IPS-15b (cell line): ENCODE results near the gene ALDH3B1.

Experiments
- H3K27me3 ChIP-seq: one replicate; pipeline ENCODE4 v1.6.1; 2013; ENCODE audit warnings: low read length; ENCODE audit not compliant: control insufficient read depth, insufficient read depth
- H3K36me3 ChIP-seq: one replicate; pipeline ENCODE4 v1.6.1; 2013; ENCODE audit warnings: low read length; ENCODE audit not compliant: control insufficient read depth, insufficient read depth
- H3K4me1 ChIP-seq: one replicate; pipeline ENCODE4 v1.6.1; 2013; ENCODE audit warnings: mild to moderate bottlenecking, low read length; ENCODE audit not compliant: control insufficient read depth, insufficient read depth
- H3K4me3 ChIP-seq: one replicate; pipeline ENCODE4 v1.5.1; 2013; ENCODE audit warnings: low read depth, low read length
- H3K9ac ChIP-seq: one replicate; pipeline ENCODE4 v1.6.1; 2013; ENCODE audit warnings: low read depth, mild to moderate bottlenecking, low read length
- H3K9me3 ChIP-seq: one replicate; pipeline ENCODE4 v1.6.1; 2013; ENCODE audit warnings: mild to moderate bottlenecking, low read length; ENCODE audit not compliant: control insufficient read depth, insufficient read depth

ALDH3B1 gene

DNA sequence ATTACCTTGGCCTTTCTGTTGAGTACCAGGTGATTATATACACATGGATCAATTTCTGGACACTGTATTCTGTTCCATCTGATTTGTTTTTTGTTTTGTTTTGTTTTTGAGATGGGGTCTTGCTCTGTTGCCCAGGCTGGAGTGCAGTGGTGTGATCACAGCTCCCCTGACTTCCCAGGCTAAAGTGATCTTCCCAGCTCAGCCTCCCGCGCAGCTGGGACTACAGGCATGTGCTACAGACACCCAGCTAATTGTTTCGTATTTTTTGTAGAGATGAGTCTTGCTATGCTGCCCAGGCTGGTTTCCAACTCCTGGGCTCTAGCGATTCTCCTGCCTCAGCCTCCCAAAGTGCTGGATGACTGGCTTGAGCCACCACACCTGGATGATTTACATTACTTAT is 47.7 kb downstream of the ALDH3B1 start:
- Histone ChIP-seq H3K36me3 (peaks cover 23% of the 10 kb centered on the region), H3K9ac (no peak overlapping the region), H3K9me3 (no peaks in the 10 kb centered on the region), H3K27me3 (no peaks in the 10 kb centered on the region), H3K4me1 (no peaks in the 10 kb centered on the region), H3K4me3 (no peak overlapping the region)

GRCh38 chr11:68061508-68061907 is 51.4 kb downstream of the ALDH3B1 start:
- H3K9me3 ChIP-seq, result no peaks in the 10 kb centered on the region
- no peaks in the 10 kb centered on the region for H3K4me1 ChIP-seq
- H3K4me3 ChIP-seq, result no peak overlapping the region
- peaks cover 48% of the 10 kb centered on the region for H3K36me3 ChIP-seq
- no peak overlapping the region for H3K9ac ChIP-seq
- H3K27me3 ChIP-seq, result no peaks in the 10 kb centered on the region

DNA sequence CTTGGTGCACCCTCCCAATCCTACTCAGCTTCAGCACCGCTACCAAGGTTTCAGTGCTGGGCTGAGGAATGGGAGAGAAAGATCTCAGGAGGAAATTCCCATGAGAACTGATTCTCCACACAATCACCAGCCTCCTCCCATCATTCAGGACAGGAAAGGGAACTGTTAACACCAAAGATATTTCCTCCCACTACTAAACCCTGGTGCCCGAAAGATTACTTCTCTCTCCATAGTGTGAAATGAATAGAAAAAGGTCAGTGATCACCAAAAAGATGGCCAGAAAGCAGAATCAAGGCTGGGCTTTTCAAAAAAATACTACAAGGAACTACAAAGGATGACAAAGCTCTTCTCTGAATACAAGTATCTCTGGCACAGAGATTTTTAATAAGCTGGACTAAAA is 54.8 kb downstream of the ALDH3B1 start:
- Histone ChIP-seq H3K36me3 (peaks cover 75% of the 10 kb centered on the region), H3K9ac (no peak overlapping the region), H3K4me3 (no peak overlapping the region), H3K9me3 (no peaks in the 10 kb centered on the region), H3K27me3 (no peaks in the 10 kb centered on the region), H3K4me1 (no peaks in the 10 kb centered on the region)

- H3K4me3 ChIP-seq, result no peak overlapping the region
- H3K27me3 ChIP-seq, result no peaks in the 10 kb centered on the region
- H3K4me1 ChIP-seq, result no peaks in the 10 kb centered on the region
- H3K9me3 ChIP-seq, result no peaks in the 10 kb centered on the region
- H3K36me3 ChIP-seq, result peaks cover 82% of the 10 kb centered on the region
- no peak overlapping the region for H3K9ac ChIP-seq
Observed at GRCh38 chr11:68065841-68066240, 55.7 kb downstream of the ALDH3B1 start.

GRCh38 chr11:68066742-68067141 is 56.6 kb downstream of the ALDH3B1 start:
- Histone ChIP-seq H3K36me3 (peaks cover 77% of the 10 kb centered on the region), H3K9me3 (no peaks in the 10 kb centered on the region)

DNA sequence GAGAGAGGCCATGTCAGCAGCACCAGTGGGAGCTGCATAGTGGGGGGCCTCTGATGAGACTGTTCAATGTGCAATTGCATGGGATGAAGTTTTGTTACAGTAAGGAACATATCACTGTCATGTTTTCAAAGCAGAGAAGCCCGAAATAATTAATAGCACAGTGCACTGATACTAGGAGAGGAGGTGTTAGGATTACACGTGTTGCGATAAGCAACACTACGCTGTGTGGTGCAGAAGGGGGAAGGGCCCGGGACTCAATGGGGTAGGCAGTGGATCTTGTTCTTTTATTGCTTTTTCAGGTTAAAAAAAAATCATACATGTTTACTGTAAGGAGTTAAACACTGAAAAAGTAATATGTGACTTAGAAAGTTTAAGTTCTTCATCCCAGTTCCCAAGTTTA is 57.9 kb downstream of the ALDH3B1 start:
- Histone ChIP-seq H3K4me3 (no peak overlapping the region), H3K4me1 (no peaks in the 10 kb centered on the region), H3K36me3 (peaks cover 68% of the 10 kb centered on the region), H3K9me3 (no peaks in the 10 kb centered on the region), H3K9ac (no peak overlapping the region), H3K27me3 (no peaks in the 10 kb centered on the region)

More at GRCh38 chr11:68066742-68067141, 56.6 kb downstream of the ALDH3B1 start:
- Histone ChIP-seq H3K9ac (no peak overlapping the region), H3K4me3 (no peak overlapping the region), H3K27me3 (no peaks in the 10 kb centered on the region), H3K4me1 (no peaks in the 10 kb centered on the region)

DNA sequence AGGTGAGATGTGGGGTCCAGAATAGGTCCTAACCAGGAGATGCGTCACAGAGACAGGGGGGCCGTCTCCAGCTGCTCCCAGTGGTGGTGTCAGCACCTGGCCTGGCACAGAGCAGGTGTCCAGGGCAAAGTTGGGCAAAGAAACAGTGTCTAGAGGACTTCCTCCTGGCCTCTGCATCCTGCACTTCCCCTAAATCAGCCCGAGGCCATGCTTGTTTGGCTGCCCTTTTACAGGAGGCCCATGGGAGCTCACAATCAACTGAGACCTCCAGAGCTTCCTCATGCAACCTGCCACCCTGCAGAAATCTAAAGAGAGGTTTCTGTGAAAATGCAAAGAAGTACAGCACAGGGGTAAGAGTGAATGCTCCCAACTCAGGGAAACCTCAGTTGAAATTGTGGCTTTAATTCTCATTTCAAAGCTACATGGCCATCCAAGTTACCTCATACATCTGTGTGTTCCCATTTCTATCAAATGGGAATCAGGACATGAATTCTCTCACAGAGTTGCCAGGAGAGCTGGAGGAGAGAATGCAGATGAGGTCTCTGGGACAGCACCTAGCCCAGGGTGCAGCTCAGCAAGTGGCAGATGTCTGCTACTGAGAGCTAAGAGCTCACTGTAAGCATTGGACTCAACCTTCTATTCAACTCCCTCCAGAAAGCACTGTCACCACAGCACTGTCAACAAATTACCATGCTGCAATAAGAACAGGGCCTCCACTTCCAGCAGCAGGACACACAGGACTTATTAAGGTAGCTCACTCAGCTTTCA is 61.3 kb downstream of the ALDH3B1 start:
- H3K36me3 ChIP-seq, result peaks cover 51% of the 10 kb centered on the region
- H3K27me3 ChIP-seq, result no peaks in the 10 kb centered on the region
- no peaks in the 10 kb centered on the region for H3K9me3 ChIP-seq
- H3K4me3 ChIP-seq, result no peak overlapping the region
- H3K4me1 ChIP-seq, result no peaks in the 10 kb centered on the region
- no peak overlapping the region for H3K9ac ChIP-seq

DNA sequence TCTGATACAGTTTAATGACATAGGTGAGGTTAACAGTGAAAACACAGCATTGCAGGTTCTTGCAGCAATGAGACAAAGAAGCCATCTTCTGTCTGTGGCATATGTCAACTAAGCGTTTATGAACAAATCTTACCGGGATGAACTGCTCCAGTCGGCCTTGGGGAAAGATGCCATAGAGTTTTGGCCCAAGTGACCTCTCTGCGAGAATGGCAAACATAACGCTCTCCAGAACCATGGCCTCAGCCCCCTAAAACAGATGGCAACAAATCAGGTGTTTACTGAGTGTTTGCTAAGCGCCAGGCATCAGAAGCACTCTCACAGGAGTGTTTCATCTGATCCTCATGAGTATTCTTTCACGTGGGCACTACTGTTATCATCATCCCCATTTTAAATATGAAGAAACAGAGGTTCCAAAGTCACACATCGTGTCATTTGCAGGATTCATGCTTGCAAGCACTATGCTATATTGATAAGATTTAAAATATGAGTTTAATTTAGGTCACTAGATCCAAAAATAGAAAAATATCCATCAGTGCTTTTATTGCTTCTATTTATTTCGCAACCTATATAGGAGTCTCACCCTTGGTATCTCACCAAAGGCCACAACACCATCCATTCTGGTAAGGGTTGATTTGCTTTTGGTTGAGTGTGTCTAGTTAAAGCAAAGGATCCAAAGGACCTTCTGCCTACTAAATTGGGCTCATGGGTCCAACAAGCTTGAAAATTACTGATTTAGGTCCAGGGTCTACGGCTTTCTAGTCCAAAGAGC is 64.6 kb downstream of the ALDH3B1 start:
- peaks cover 27% of the 10 kb centered on the region for H3K36me3 ChIP-seq
- H3K4me1 ChIP-seq, result no peaks in the 10 kb centered on the region
- H3K9ac ChIP-seq, result no peak overlapping the region
- no peaks in the 10 kb centered on the region for H3K27me3 ChIP-seq
- H3K9me3 ChIP-seq, result no peaks in the 10 kb centered on the region
- no peak overlapping the region for H3K4me3 ChIP-seq

DNA sequence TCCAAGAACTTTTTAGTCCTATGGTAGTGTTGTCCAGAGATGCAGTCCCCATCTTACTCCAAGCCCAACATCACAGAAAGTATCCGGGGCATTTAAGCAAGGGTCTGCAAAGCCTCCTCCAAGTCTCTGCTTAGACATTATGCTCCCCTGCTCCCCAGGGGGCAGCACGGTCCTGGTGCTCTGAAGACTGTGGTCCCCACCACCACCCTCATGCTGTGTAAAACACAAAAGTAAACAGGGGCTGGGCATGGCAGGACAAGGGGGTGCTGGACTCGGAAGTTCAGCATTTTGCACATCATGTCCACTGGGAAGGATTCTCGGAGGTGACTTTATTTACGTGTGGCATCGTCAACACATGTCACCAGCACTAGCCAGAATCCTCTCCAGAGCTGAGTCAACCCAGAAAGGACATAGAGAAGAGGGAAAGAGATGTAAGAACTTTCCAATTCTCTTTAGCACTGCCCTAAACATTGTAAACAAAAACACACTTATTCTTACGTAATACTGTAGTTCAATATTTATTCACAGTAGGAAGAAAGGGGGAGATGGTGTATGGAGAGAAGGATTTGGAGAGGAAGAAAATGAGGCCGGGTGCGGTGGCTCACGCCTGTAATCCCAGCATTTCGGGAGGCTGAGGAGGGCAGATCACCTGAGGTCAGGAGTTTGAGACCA is 66.4 kb downstream of the ALDH3B1 start:
- Histone ChIP-seq H3K4me3 (no peak overlapping the region), H3K36me3 (peaks cover 26% of the 10 kb centered on the region), H3K4me1 (no peaks in the 10 kb centered on the region), H3K9me3 (no peaks in the 10 kb centered on the region), H3K9ac (no peak overlapping the region), H3K27me3 (no peaks in the 10 kb centered on the region)

- no peak overlapping the region for H3K9ac ChIP-seq
- H3K27me3 ChIP-seq, result no peaks in the 10 kb centered on the region
- H3K4me1 ChIP-seq, result no peaks in the 10 kb centered on the region
- H3K36me3 ChIP-seq, result peaks cover 21% of the 10 kb centered on the region
- H3K4me3 ChIP-seq, result no peak overlapping the region
- H3K9me3 ChIP-seq, result no peaks in the 10 kb centered on the region
Observed at GRCh38 chr11:68077617-68078582, 67.8 kb downstream of the ALDH3B1 start.
